ENCODE measurements around the gene CDK12.

DNA sequence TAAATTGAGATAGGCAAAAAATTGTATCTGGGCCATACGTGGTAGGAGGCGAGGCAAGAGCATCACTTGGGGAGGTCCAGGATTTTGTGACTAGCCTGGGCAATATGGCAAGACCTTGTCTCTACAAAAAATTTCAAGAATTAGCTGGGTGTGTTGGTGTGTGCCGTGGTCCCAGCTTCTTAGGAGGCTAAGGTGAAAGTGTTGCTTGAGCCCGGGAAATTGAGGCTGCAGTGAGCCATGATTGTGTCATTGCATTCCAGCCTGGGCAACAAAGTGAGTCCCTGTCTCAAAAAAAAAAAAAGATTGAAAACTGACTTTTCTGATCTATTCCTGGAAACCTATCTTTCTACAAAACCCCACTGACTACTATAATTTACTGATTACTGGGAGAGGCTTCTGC lies 26.7 kb downstream of the CDK12 start:
- TF ChIP-seq, protein P1, sequence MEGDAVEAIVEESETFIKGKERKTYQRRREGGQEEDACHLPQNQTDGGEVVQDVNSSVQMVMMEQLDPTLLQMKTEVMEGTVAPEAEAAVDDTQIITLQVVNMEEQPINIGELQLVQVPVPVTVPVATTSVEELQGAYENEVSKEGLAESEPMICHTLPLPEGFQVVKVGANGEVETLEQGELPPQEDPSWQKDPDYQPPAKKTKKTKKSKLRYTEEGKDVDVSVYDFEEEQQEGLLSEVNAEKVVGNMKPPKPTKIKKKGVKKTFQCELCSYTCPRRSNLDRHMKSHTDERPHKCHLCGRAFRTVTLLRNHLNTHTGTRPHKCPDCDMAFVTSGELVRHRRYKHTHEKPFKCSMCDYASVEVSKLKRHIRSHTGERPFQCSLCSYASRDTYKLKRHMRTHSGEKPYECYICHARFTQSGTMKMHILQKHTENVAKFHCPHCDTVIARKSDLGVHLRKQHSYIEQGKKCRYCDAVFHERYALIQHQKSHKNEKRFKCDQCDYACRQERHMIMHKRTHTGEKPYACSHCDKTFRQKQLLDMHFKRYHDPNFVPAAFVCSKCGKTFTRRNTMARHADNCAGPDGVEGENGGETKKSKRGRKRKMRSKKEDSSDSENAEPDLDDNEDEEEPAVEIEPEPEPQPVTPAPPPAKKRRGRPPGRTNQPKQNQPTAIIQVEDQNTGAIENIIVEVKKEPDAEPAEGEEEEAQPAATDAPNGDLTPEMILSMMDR (IDR thresholded peaks at IDR 0.05) = no peak
- no peak for TF ChIP-seq POLR2AphosphoS5 (IDR thresholded peaks at IDR 0.05)
